Measurements from ENCODE around the gene KCNB1.

Gene KCNB1

GRCh38 chr20:49444553-49444990, 37.9 kb downstream of the KCNB1 start:
- no peak for DNase-seq

- DNase-seq, result no peak
Measured at GRCh38 chr20:49437057-49437456, 45.4 kb downstream of the KCNB1 start.

- DNase-seq, result no peak
Measured at GRCh38 chr20:49435639-49436038, 46.8 kb downstream of the KCNB1 start.

- peak in 1 of 56 donors; percentile 9 for DNase-seq
Measured at GRCh38 chr20:49433333-49433732, 49.1 kb downstream of the KCNB1 start.

GRCh38 chr20:49432550-49432949, 49.9 kb downstream of the KCNB1 start:
- DNase-seq, result peak in 3 of 56 donors; percentile 10 to 13 (median 10)

- no peak for DNase-seq
Measured at GRCh38 chr20:49431329-49431728, 51.1 kb downstream of the KCNB1 start.

GRCh38 chr20:49430320-49430719, 52.1 kb downstream of the KCNB1 start:
- no peak for DNase-seq

- peak in 11 of 56 donors; percentile 16 to 40 (median 23) for DNase-seq
Measured at GRCh38 chr20:49427751-49428518, 54.5 kb downstream of the KCNB1 start.

- DNase-seq, result no peak
Measured at GRCh38 chr20:49426873-49427272, 55.6 kb downstream of the KCNB1 start.

- DNase-seq, result no peak
Measured at GRCh38 chr20:49426395-49426794, 56.1 kb downstream of the KCNB1 start.

GRCh38 chr20:49424536-49424935, 57.9 kb downstream of the KCNB1 start:
- DNase-seq, result peak in 46 of 56 donors; percentile 5 to 81 (median 56)

GRCh38 chr20:49422161-49422560, 60.3 kb downstream of the KCNB1 start:
- no peak for DNase-seq

GRCh38 chr20:49420811-49421295, 61.6 kb downstream of the KCNB1 start:
- DNase-seq, result no peak

- no peak for DNase-seq
Measured at GRCh38 chr20:49420292-49420691, 62.2 kb downstream of the KCNB1 start.

GRCh38 chr20:49419785-49420184, 62.7 kb downstream of the KCNB1 start:
- DNase-seq, result no peak

GRCh38 chr20:49418809-49419208, 63.7 kb downstream of the KCNB1 start:
- no peak for DNase-seq

GRCh38 chr20:49417843-49418555, 64.5 kb downstream of the KCNB1 start:
- DNase-seq, result no peak

GRCh38 chr20:49415668-49416044, 66.8 kb downstream of the KCNB1 start:
- DNase-seq, result no peak

GRCh38 chr20:49415005-49415667, 67.3 kb downstream of the KCNB1 start:
- no peak for DNase-seq

- DNase-seq, result no peak
Measured at GRCh38 chr20:49413677-49414076, 68.8 kb downstream of the KCNB1 start.

- DNase-seq, result no peak
Measured at GRCh38 chr20:49412953-49413352, 69.5 kb downstream of the KCNB1 start.

- no peak for DNase-seq
Measured at GRCh38 chr20:49412254-49412653, 70.2 kb downstream of the KCNB1 start.

All from amygdala (tissue), 56 donors.